GM21367 (cell line): Measurements from ENCODE around the gene METTL24.
"Not testable (repeated sequence)": the region's sequence is repeated elsewhere in the genome, so short reads cannot be mapped to it uniquely, and the experiment has no call there.

ENCODE experiments used
- ATAC-seq: cut with Tn5 transposase; IDR thresholded peaks from one replicate; pipeline ENCODE4 v1.9.1; 2021; ENCODE audit not compliant: unreplicated experiment

METTL24 gene

GRCh38 chr6:110270165-110270564 lies 88.0 kb downstream of the METTL24 start:
- no peak for ATAC-seq

DNA sequence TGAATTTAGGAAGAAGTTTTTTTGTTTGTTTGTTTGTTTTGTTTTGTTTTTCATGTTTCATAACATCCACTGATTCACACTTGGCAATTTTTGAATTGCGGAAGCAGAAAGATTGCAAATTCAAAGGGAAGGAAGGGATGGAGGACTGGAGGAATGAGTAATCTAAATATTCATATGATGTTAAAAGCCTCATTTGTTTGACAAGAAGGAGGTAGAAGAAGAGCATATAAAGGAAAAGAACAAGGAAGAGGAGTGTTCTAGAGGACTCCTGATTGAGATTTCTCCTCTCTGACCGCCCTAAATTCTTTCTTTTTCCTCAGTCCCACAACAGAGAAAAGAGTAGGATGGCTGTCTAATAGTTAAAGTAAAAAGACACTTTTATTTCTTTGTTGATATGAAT lies 88.5 kb downstream of the METTL24 start:
- ATAC-seq = no peak

DNA sequence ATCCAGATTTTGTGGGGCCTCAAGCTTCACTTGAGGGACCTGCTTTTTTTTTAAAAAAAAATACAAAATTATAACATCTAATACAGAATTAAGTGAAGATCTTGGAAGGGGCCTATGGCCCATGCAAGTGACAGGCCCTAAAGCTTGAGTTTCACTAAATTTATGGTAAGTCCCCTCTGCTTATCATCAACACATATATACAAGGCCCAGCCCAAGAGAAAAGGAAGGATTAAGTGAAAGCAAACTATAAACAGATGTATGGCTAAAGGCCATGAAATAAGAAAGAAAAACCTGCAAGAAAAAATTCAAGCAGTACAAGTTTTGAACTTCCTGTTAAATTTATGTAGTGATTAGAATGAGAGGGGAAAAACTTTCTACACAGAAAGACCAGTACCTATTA lies 91.2 kb downstream of the METTL24 start:
- ATAC-seq = no peak

GRCh38 chr6:110265273-110265672 lies 92.9 kb downstream of the METTL24 start:
- no peak for ATAC-seq

- ATAC-seq = no peak
These were observed 101.8 kb downstream of the METTL24 start for GRCh38 chr6:110256366-110256765.

DNA sequence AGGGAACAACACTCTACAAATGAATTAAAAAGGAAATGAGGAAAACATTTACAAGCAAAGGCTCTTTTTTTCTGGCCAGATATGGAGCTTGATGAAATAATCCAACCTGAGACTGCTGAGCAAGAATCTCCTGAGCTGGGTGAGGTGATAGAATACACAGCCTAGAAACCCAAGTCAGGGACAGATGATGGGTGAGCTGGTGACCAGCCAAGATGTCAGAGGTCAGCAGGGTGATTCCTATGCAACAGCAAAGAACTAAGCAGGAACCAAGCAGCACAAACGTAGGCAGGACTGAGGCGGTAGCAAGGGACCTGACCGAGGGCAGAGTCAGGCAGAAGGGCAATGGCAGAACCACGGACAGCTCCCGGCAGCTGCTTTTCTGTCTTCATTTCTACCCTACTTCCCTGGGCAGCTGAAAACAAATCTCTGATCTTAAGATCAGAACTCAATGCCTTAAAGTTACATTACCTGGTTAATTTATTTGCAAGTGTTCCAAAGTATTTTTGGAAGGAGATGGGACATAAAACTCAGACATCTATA lies 102.9 kb downstream of the METTL24 start:
- no peak for ATAC-seq

DNA sequence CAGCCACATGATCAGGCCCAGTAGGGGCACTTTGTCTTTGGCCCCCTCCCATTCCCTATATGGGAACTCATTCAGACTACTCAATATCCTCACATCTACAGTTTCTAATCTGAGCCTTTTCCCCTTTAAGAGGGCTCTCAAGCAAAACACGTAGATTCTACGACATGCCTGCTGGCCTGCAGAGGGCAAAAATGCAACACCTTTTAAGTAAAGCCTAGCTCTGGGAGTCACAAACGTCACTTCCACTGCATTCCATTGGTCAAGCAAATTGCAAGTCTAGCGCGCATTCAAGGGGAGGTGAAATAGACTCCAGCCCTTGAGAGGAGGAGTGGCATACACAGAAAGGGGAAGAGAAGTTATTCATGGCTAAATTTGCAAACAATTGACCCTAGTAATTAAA lies 107.3 kb downstream of the METTL24 start:
- ATAC-seq = no peak

GRCh38 chr6:110250058-110250457 lies 108.1 kb downstream of the METTL24 start:
- ATAC-seq = no peak

DNA sequence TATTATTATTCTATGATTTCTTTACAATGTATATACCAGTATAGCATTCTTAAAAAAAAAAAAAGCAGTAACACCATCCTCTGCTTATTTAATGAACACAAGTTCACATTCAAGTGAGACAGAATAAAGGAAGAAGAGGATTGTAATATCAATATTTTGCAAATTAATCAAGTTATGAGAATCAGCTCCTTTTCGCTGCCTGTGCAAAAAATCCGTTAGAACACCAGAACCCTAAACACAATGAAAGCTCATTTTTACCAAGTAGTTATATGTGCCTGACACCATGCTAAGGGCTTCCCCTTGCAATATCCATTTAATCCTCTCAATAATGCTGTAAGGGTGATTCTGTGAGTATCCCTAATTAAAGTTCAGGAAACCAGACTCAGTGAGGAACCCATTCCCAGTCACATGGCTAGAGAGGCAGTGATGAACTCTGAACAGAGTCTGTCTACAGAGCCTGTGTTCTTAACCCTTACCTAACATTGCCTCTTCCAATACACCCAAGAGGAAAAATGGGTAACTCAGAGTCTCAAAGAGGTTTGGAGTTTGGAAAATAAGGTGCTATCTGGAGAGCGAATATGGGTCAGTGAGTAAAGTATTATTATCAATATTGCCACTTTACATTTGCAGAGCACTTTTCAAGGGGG lies 111.1 kb downstream of the METTL24 start:
- no peak for ATAC-seq

DNA sequence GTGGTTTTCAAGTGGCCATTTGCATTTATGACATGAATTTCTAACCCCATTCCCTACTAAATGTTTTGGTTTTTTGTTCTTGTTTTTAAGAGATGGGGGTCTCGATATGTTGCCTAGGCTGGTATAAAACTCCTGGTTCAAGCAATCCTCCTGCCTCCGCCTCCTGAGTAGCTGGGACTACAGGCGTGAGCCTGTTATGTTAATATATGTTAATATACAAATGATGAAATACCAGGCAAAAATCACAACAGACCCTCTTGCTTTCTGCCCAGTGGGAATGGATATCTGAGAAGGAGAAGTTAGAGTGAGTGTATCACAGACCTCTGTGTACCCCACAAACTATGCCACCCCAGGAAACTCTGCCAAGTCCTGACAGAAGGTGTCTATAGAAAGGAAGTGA lies 111.8 kb downstream of the METTL24 start:
- ATAC-seq = no peak

GRCh38 chr6:110244621-110245020 lies 113.5 kb downstream of the METTL24 start:
- ATAC-seq = not testable (repeated sequence)

- no peak for ATAC-seq
These were observed 118.4 kb downstream of the METTL24 start for GRCh38 chr6:110239526-110240274.

DNA sequence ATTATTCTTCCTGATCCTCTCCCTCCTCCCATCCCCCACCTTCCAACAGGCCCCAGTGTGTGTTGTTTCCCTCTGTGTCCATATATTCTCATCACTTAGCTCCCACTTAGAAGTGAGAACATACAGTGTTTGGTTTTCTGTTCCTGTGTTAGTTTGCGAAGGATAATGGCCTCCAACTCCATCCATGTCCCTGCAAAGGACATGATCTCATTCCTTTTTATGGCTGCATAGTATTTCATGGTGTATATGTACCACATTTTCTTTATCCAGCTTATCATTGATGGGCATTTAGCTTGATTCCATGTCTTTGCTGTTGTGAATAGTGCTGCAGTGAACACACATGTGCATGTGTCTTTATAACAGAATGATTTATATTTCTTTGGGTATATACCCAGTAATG lies 122.1 kb downstream of the METTL24 start:
- ATAC-seq = not testable (repeated sequence)

DNA sequence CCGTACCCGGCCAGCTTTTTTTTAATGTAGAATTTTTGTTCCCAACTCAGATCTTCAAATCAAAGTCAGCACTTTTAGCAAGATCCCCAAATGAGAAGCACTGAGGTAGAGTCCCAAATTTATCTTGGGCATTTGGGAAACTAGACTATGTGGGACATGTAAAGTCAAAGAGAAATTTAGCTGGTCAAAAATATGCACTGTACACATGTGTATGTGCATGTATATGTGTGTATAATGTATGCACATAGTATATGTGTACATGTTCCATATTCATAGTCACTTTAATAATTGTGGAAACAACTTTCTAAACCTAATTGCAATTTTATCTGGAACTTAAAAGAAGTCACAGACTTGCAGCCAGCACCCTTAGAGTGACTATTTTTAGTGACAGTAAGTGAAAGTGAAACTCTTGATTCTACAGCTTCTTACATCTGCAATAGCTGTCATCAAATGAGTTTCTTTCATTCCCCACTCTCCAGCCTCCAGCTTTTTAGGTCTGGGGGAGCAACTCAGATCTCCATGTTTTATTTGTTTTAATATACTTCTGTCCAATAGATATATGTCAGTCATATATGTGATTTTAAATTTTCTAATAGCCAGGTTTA lies 124.3 kb downstream of the METTL24 start:
- ATAC-seq = peak; percentile 95

GRCh38 chr6:110232450-110232849 lies 125.7 kb downstream of the METTL24 start:
- ATAC-seq = no peak

- no peak for ATAC-seq
These were observed 131.9 kb downstream of the METTL24 start for GRCh38 chr6:110226261-110226660.

DNA sequence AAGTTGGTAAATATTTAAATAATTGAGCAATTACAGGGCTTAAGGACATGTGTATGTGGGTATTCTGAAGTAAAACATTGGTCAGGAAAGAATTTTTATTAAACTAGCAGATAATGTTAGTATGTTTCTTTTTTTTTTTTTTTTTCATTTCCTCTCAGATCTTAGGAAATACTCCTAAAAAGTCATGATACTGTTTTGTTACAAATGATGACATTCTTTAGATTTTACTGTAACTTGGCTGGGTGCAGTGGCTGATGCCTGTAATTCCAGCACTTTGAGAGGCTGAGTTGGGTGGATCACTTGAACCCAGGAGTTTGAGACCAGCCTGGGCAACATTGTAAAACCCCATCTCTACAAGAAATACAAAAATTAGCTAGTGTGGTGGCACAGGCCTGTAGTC lies 136.4 kb downstream of the METTL24 start:
- no peak for ATAC-seq

GRCh38 chr6:110217266-110217665 lies 140.9 kb downstream of the METTL24 start:
- ATAC-seq = no peak

GRCh38 chr6:110216140-110216539 lies 142.0 kb downstream of the METTL24 start:
- no peak for ATAC-seq

- ATAC-seq = no peak
These were observed 143.8 kb downstream of the METTL24 start for GRCh38 chr6:110214338-110214737.

GRCh38 chr6:110211753-110212152 lies 146.4 kb downstream of the METTL24 start:
- no peak for ATAC-seq

DNA sequence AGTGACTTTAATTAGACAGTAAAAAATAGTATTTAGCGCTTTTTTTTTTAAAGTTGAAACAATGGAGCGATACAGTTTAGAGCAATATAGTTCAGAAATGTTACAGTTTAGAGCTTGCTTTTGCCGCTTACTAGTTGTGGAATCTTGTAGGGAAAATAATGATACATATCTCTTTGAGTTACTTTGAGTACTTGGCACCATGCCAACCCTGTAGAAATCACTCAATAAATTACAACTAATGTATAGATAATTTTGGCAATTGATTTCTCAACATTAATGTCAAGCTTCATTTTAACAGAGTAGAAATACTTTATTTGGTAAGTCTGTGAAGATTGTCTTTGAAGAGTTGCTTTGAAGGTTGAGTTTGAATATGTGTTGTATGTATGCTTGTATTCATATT lies 150.5 kb downstream of the METTL24 start:
- no peak for ATAC-seq
